HUES6 (cell line): ENCODE measurements around the gene IQGAP2.

ENCODE experiments used
- H3K27ac ChIP-seq: 2 replicates; pipeline ENCODE4 v1.7.0; 2013; ENCODE audit warnings: low read depth, mild to moderate bottlenecking, low read length, inconsistent platforms
- H3K27me3 ChIP-seq: 2 replicates; pipeline ENCODE4 v1.6.1; 2013; ENCODE audit warnings: low read length; ENCODE audit not compliant: control insufficient read depth, insufficient read depth
- H3K36me3 ChIP-seq: 2 replicates; pipeline ENCODE4 v1.6.1; 2013; ENCODE audit warnings: low read length; ENCODE audit not compliant: control insufficient read depth, insufficient read depth
- H3K4me1 ChIP-seq: 2 replicates; pipeline ENCODE4 v1.6.1; 2013; ENCODE audit warnings: low read length; ENCODE audit not compliant: control insufficient read depth, insufficient read depth
- H3K4me3 ChIP-seq: 2 replicates; pipeline ENCODE4 v1.5.1; 2013; ENCODE audit warnings: low read depth, low read length
- H3K9ac ChIP-seq: one replicate; pipeline ENCODE4 v1.6.1; 2013; ENCODE audit warnings: mild to moderate bottlenecking, low read length
- H3K9me3 ChIP-seq: 2 replicates; pipeline ENCODE4 v1.6.1; 2013; ENCODE audit warnings: low read depth, low read length; ENCODE audit not compliant: control insufficient read depth, insufficient read depth

Gene IQGAP2

DNA sequence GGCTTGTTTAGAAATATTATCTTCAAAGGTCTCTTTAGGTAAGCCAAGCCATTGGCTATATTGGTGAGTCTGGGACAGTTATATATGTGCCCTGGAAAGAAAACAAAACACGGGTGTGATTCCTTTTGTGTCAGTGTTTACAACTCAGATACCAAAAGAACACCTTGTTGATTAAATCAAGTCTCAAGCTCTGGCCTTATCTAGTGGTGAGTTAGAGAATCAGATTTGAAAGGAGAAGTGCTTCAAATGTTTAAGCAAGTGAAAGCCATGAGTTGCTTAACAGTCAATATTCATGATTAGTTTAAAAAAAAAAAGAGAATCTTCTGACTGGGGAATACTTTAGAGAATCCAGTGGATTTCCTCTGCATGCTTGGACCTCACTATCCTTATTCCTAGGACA is 68.3 kb downstream of the IQGAP2 start:
- H3K4me3 ChIP-seq, result no peak overlapping the region
- no peak overlapping the region for H3K9ac ChIP-seq
- H3K36me3 ChIP-seq, result peaks cover 3% of the 10 kb centered on the region; the same call in 1 of the 2 replicates
- H3K27ac ChIP-seq, result no peak overlapping the region
- H3K27me3 ChIP-seq, result no peaks in the 10 kb centered on the region
- H3K4me1 ChIP-seq, result peaks cover 9% of the 10 kb centered on the region
- peaks cover 14% of the 10 kb centered on the region for H3K9me3 ChIP-seq

DNA sequence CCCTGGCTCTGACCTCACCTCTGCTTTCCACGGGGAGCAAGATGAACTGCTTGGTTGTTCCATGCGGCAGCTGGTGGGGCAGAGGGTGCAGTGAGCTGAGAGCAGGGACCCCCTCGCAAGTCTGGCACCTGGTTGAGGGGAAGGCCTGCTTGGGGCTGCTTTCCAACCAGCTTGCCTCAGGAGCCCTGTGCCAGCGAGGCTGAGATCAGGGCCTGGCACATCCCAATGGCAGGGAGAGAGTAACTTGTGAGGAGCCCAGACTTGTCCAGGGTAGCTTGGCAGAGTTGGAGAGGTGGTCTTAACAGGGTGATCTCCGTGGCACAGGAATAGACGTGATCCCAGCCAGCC is 68.9 kb downstream of the IQGAP2 start:
- Histone ChIP-seq H3K9ac (no peak overlapping the region), H3K9me3 (peaks cover 14% of the 10 kb centered on the region), H3K36me3 (peaks cover 3% of the 10 kb centered on the region; the same call in 1 of the 2 replicates), H3K27ac (no peak overlapping the region), H3K4me1 (peaks cover 9% of the 10 kb centered on the region), H3K27me3 (no peaks in the 10 kb centered on the region), H3K4me3 (no peak overlapping the region)

- Histone ChIP-seq H3K27ac (no peak overlapping the region), H3K4me1 (peaks cover 9% of the 10 kb centered on the region), H3K9ac (no peak overlapping the region), H3K4me3 (no peak overlapping the region), H3K36me3 (peaks cover 3% of the 10 kb centered on the region; the same call in 1 of the 2 replicates), H3K9me3 (peaks cover 14% of the 10 kb centered on the region), H3K27me3 (no peaks in the 10 kb centered on the region)
These were observed 69.4 kb downstream of the IQGAP2 start for GRCh38 chr5:76472335-76473008.

DNA sequence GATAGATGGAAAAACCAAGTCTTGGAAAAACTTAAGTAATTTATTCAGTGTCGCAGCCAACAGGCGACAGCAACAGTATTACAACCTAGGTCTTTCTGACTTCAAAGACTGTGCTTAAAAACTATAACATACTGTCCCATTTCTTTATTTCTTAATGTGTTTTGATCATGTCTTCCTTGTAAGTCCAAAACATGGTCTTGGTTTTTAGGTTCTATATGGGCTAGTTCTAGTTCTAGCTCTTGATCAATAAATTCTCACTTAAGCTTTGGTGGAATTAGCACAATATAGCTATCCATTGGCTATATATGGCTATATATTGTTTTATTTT is 69.9 kb downstream of the IQGAP2 start:
- Histone ChIP-seq H3K27ac (no peak overlapping the region), H3K9me3 (peaks cover 14% of the 10 kb centered on the region), H3K4me1 (peaks cover 9% of the 10 kb centered on the region), H3K36me3 (peaks cover 3% of the 10 kb centered on the region; the same call in 1 of the 2 replicates), H3K9ac (no peak overlapping the region), H3K4me3 (no peak overlapping the region), H3K27me3 (no peaks in the 10 kb centered on the region)

DNA sequence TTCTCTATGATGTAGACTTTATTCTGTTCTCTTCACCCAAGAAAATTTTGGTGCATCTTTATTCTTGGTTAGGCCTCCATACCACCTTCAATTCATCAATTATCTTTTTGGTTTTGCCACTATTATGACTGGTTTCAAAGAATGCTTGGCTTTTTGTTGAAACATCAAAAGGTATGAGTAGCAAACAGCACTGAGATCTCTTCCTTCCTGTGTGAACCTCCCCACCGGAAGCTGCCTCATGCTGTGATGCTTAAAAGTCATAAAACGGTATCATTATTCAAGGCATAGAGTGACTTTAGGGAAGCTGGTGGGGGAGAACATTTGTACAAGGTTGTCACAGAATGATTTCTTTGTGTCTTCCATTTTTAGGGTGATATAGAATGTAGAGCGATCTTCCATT is 70.6 kb downstream of the IQGAP2 start:
- Histone ChIP-seq H3K4me1 (peaks cover 9% of the 10 kb centered on the region), H3K36me3 (peaks cover 3% of the 10 kb centered on the region; the same call in 1 of the 2 replicates)

GRCh38 chr5:76474377-76474776 is 71.3 kb downstream of the IQGAP2 start:
- no peak overlapping the region for H3K27ac ChIP-seq
- H3K9ac ChIP-seq, result no peak overlapping the region
- H3K4me3 ChIP-seq, result no peak overlapping the region
- peaks cover 3% of the 10 kb centered on the region; the same call in 1 of the 2 replicates for H3K36me3 ChIP-seq
- H3K9me3 ChIP-seq, result peaks cover 14% of the 10 kb centered on the region
- H3K27me3 ChIP-seq, result no peaks in the 10 kb centered on the region
- peaks cover 9% of the 10 kb centered on the region for H3K4me1 ChIP-seq

More for the DNA sequence above, 70.6 kb downstream of the IQGAP2 start:
- Histone ChIP-seq H3K9me3 (peaks cover 14% of the 10 kb centered on the region), H3K27me3 (no peaks in the 10 kb centered on the region), H3K4me3 (no peak overlapping the region), H3K9ac (no peak overlapping the region), H3K27ac (no peak overlapping the region)

DNA sequence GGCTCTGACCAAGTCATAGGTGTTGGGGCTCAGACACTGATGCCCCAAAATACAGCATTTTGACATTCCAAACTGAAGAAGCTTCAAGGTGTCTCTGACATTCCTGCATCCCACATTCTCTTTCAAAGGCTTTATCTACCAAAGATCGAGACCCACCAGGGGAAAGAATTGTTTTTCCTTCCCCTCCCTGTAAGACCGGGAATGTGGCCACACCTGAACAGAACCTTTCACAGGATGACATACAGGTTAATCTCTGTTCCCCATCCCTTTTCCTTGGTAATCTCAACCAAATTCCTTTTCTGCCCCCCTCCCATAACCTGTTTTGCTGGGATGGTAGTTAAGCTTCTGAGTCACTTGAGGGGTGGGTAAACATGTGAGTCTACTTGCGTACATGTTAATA is 72.3 kb downstream of the IQGAP2 start:
- H3K9ac ChIP-seq, result no peak overlapping the region
- no peaks in the 10 kb centered on the region for H3K27me3 ChIP-seq
- H3K4me3 ChIP-seq, result no peak overlapping the region
- H3K27ac ChIP-seq, result no peak overlapping the region
- no peaks in the 10 kb centered on the region for H3K36me3 ChIP-seq
- peaks cover 14% of the 10 kb centered on the region for H3K4me1 ChIP-seq
- peaks cover 8% of the 10 kb centered on the region for H3K9me3 ChIP-seq

- H3K9me3 ChIP-seq, result peaks cover 8% of the 10 kb centered on the region
- no peak overlapping the region for H3K9ac ChIP-seq
- no peak overlapping the region for H3K27ac ChIP-seq
- no peak overlapping the region for H3K4me3 ChIP-seq
- H3K27me3 ChIP-seq, result no peaks in the 10 kb centered on the region
- H3K4me1 ChIP-seq, result peaks cover 14% of the 10 kb centered on the region
- H3K36me3 ChIP-seq, result no peaks in the 10 kb centered on the region
These were observed 72.9 kb downstream of the IQGAP2 start for GRCh38 chr5:76475936-76476335.

- Histone ChIP-seq H3K27ac (no peak overlapping the region), H3K36me3 (no peaks in the 10 kb centered on the region), H3K27me3 (no peaks in the 10 kb centered on the region), H3K4me3 (no peak overlapping the region), H3K9me3 (peaks cover 6% of the 10 kb centered on the region; the same call in 1 of the 2 replicates), H3K9ac (no peak overlapping the region), H3K4me1 (peaks cover 15% of the 10 kb centered on the region)
These were observed 73.5 kb downstream of the IQGAP2 start for GRCh38 chr5:76476474-76477038.

DNA sequence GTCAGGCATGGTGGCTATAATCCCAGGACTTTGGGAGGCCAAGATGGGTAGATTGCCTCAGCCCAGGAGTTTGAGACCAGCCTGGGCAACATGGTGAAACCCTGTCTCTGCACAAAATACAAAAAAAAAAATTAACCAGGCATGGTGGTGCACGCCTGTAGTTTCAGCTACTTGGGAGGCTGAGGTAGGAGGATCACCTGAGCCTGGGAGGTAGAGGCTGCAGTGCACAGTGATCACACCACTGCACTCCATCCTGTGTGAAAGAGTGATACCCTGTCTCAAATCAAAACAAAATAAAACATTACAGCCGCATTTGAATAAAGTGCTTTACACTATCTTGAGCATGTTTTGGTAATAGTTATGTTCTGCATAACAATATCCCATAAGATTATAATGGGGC is 74.0 kb downstream of the IQGAP2 start:
- H3K4me3 ChIP-seq, result no peak overlapping the region
- no peaks in the 10 kb centered on the region for H3K27me3 ChIP-seq
- no peaks in the 10 kb centered on the region for H3K36me3 ChIP-seq
- peaks cover 3% of the 10 kb centered on the region; the same call in 1 of the 2 replicates for H3K9me3 ChIP-seq
- no peak overlapping the region for H3K27ac ChIP-seq
- no peak overlapping the region for H3K9ac ChIP-seq
- H3K4me1 ChIP-seq, result peaks cover 20% of the 10 kb centered on the region

DNA sequence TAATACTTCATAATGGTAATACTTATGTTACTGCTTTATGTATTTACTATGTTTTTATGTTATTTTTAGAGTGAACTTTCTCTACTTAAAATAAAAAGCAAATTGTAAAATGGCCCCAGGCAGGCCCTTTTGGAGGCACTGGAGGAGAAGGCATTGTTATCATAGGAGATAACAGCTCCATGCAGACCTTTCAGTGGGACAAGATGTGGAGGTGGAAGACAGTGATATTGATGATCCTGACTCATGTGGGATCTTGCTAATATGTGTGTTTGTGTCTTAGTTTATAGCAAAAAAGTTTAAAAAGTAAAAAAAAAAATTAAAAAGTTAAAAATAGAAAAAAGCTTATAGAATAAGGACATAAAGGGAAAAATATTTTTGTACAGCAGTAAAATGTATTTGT is 74.5 kb downstream of the IQGAP2 start:
- no peaks in the 10 kb centered on the region for H3K36me3 ChIP-seq
- no peak overlapping the region for H3K9ac ChIP-seq
- H3K27me3 ChIP-seq, result no peaks in the 10 kb centered on the region
- H3K9me3 ChIP-seq, result no peaks in the 10 kb centered on the region
- no peak overlapping the region for H3K27ac ChIP-seq
- no peak overlapping the region for H3K4me3 ChIP-seq
- peaks cover 24% of the 10 kb centered on the region for H3K4me1 ChIP-seq
